NT2/D1 (cell line): ENCODE data around the gene PLEKHA7.

Experiments used
- SUZ12 ChIP-seq: IDR thresholded peaks from 2 replicates; pipeline ENCODE4 v1.6.1; 2011; ENCODE audit not compliant: insufficient read length, insufficient read depth; ENCODE audit errors: extremely low read depth
- YY1 ChIP-seq: IDR thresholded peaks from 2 replicates; pipeline ENCODE4 v1.6.1; 2011; ENCODE audit not compliant: insufficient read length, insufficient read depth
- ZNF274 ChIP-seq: IDR thresholded peaks from 2 replicates; pipeline ENCODE4 v1.6.1; 2011; ENCODE audit warnings: mild to moderate bottlenecking, low read depth, low read length

GRCh38 chr11:16786131-16786530, 228.1 kb downstream of the PLEKHA7 start:
- TF ChIP-seq SUZ12, result no peak
- TF ChIP-seq YY1, result no peak
- TF ChIP-seq ZNF274, result no peak
